ENCODE measurements around the gene NSF.

GRCh38 chr17:46742565-46743270 lies 152.2 kb downstream of the NSF start:
- no peak for TF ChIP-seq CTCF (IDR thresholded peaks at IDR 0.05)
- no peak for TF ChIP-seq EP300 (IDR thresholded peaks at IDR 0.05)
- TF ChIP-seq POLR2A (IDR thresholded peaks at IDR 0.05): no peak
